GM12878 (cell line): ENCODE results near the gene SCP2D1.
"Not testable (repeated sequence)": the region's sequence is repeated elsewhere in the genome, so short reads cannot be mapped to it uniquely, and the experiment has no call there.

Source experiments
- ASH2L ChIP-seq: fragments of 300-600, 200-600 bp; sonication (generic); IDR thresholded peaks from 2 replicates; pipeline ENCODE4 v1.6.1; 2017; ENCODE audit warnings: low read depth, mild to moderate bottlenecking, borderline replicate concordance
- ATF3 ChIP-seq: IDR thresholded peaks from 2 replicates; pipeline ENCODE4 v1.6.1; 2011; ENCODE audit warnings: low read depth, mild to moderate bottlenecking, low read length, moderate library complexity, borderline replicate concordance; ENCODE audit errors: extremely low read depth
- CTCF ChIP-seq, 3 experiments: IDR thresholded peaks in 2 of 3; conservative IDR thresholded peaks in 1 of 3; 2 replicates each; pipeline ENCODE4 v1.5.1; 2011; ENCODE audit warnings: low read depth in 3 of 3, low read length in 3 of 3, mild to moderate bottlenecking in 3 of 3, control low read depth in 2 of 3, moderate library complexity in 2 of 3, inconsistent platforms in 1 of 3, mixed read lengths in 1 of 3; ENCODE audit not compliant: control insufficient read depth in 2 of 3, insufficient read depth in 1 of 3; ENCODE audit errors: extremely low read depth in 1 of 3
- FOXM1 ChIP-seq: IDR thresholded peaks from 2 replicates; pipeline ENCODE4 v1.6.1; 2012; ENCODE audit warnings: low read depth, mild to moderate bottlenecking, inconsistent platforms, low read length, moderate library complexity
- MAX ChIP-seq: IDR thresholded peaks from 2 replicates; pipeline ENCODE4 v1.6.1; 2012; ENCODE audit warnings: low read depth, low read length, improper control_type of control experiment
- POLR2A ChIP-seq: IDR thresholded peaks from 2 replicates; pipeline ENCODE4 v1.6.1; 2011; ENCODE audit warnings: low read depth, mild to moderate bottlenecking, low read length
- REST ChIP-seq: IDR thresholded peaks from 2 replicates; pipeline ENCODE4 v1.6.1; 2012; ENCODE audit warnings: mild to moderate bottlenecking, low read depth, low read length
- SP1 ChIP-seq: IDR thresholded peaks from one replicate; pipeline ENCODE4 v1.6.1; 2011; ENCODE audit warnings: low read depth, low read length
- USF1 ChIP-seq: IDR thresholded peaks from 2 replicates; pipeline ENCODE4 v1.6.1; 2011; ENCODE audit warnings: borderline replicate concordance, low read depth, mild to moderate bottlenecking, moderate library complexity, mixed read lengths, low read length; ENCODE audit not compliant: insufficient read depth; ENCODE audit errors: extremely low read length

- TF ChIP-seq CTCF (IDR thresholded peaks at IDR 0.05 in 2 of 3, conservative IDR thresholded peaks at IDR 0.05 in 1 of 3; ENCODE audit: control insufficient read depth in 2 of 3, extremely low read depth in 1 of 3, insufficient read depth in 1 of 3, low read depth in 3 of 3, low read length in 3 of 3); ATF3; MAX; FOXM1; REST; USF1; SP1; POLR2A; ASH2L: not testable (repeated sequence)
Measured at GRCh38 chr20:18787046-18787445, 26.5 kb upstream of the SCP2D1 start.
